ENCODE data around the gene MCC. TPM values are rescaled to one million over a fixed set of nuclear protein-coding genes. Genes with fewer than 3 reads are reported as not detected.

The MCC gene
- total RNA-seq, 1 experiment from 2014 or later = 0.41 TPM

DNA sequence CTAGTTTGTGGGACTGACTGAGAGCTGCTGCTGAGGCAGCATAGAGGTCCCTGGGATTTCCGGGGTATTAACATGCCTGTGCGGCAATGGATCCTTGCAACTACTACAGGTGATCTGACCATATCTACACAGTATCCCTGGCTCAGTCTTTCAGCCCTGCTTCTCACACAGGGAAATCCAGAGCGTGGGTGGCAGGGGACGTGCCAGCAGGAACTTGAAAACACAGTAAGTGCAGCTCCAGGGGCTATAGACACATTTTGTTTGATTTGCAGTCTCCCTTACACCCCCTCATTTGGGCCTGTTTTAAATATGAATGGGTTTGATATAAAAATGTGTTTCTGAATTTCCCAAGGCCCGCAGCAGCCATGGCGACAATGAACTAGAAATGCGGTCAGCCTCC, 302.2 kb downstream of the MCC start:
- no peaks in the 10 kb centered on the region for H3K27me3 ChIP-seq (ENCODE audit: control insufficient read depth, insufficient read depth, low read length)
- no peak overlapping the region for H3K4me3 ChIP-seq (ENCODE audit: low read depth in 2 of 2, low read length in 2 of 2)
- H3K36me3 ChIP-seq (ENCODE audit: control insufficient read depth, insufficient read depth, low read length) = no peaks in the 10 kb centered on the region
- no peak overlapping the region for H3K27ac ChIP-seq (ENCODE audit: low read length)
- H3K9me3 ChIP-seq (ENCODE audit: control insufficient read depth, insufficient read depth, low read depth, low read length) = no peaks in the 10 kb centered on the region
- ATAC-seq (no peak), DNase-seq (ENCODE audit: low read depth, low spot score) (no peak)
- BruUV-seq (replicated peaks) = no TSS peak
- in situ Hi-C loops (cut with HindIII; ENCODE audit: low pct_unique_long_range_greater_than_20kb, low sequenced_read_pairs) (no loop called here), intact Hi-C loops (cut with micrococcal nuclease; ENCODE audit: unreplicated experiment) (no loop called here)
- ChIA-PET POLR2A (no interaction called here), CTCF (no interaction called here)
- H3K4me1 ChIP-seq (ENCODE audit: control insufficient read depth, insufficient read depth, low read length) = no peaks in the 10 kb centered on the region
- no peak for TF ChIP-seq TCF7L2 (IDR thresholded peaks at IDR 0.05; ENCODE audit: low read depth, low read length)
- TF ChIP-seq POLR2AphosphoS5 (IDR thresholded peaks at IDR 0.05; ENCODE audit: low read depth, low read length) = no peak
- TF ChIP-seq, protein P1, sequence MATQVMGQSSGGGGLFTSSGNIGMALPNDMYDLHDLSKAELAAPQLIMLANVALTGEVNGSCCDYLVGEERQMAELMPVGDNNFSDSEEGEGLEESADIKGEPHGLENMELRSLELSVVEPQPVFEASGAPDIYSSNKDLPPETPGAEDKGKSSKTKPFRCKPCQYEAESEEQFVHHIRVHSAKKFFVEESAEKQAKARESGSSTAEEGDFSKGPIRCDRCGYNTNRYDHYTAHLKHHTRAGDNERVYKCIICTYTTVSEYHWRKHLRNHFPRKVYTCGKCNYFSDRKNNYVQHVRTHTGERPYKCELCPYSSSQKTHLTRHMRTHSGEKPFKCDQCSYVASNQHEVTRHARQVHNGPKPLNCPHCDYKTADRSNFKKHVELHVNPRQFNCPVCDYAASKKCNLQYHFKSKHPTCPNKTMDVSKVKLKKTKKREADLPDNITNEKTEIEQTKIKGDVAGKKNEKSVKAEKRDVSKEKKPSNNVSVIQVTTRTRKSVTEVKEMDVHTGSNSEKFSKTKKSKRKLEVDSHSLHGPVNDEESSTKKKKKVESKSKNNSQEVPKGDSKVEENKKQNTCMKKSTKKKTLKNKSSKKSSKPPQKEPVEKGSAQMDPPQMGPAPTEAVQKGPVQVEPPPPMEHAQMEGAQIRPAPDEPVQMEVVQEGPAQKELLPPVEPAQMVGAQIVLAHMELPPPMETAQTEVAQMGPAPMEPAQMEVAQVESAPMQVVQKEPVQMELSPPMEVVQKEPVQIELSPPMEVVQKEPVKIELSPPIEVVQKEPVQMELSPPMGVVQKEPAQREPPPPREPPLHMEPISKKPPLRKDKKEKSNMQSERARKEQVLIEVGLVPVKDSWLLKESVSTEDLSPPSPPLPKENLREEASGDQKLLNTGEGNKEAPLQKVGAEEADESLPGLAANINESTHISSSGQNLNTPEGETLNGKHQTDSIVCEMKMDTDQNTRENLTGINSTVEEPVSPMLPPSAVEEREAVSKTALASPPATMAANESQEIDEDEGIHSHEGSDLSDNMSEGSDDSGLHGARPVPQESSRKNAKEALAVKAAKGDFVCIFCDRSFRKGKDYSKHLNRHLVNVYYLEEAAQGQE (IDR thresholded peaks at IDR 0.05; ENCODE audit: insufficient read depth in 1 of 2, low read depth in 2 of 2, low read length in 1 of 2) = no peak
- TF ChIP-seq, protein P2, sequence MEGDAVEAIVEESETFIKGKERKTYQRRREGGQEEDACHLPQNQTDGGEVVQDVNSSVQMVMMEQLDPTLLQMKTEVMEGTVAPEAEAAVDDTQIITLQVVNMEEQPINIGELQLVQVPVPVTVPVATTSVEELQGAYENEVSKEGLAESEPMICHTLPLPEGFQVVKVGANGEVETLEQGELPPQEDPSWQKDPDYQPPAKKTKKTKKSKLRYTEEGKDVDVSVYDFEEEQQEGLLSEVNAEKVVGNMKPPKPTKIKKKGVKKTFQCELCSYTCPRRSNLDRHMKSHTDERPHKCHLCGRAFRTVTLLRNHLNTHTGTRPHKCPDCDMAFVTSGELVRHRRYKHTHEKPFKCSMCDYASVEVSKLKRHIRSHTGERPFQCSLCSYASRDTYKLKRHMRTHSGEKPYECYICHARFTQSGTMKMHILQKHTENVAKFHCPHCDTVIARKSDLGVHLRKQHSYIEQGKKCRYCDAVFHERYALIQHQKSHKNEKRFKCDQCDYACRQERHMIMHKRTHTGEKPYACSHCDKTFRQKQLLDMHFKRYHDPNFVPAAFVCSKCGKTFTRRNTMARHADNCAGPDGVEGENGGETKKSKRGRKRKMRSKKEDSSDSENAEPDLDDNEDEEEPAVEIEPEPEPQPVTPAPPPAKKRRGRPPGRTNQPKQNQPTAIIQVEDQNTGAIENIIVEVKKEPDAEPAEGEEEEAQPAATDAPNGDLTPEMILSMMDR (IDR thresholded peaks at IDR 0.05) = no peak

DNA sequence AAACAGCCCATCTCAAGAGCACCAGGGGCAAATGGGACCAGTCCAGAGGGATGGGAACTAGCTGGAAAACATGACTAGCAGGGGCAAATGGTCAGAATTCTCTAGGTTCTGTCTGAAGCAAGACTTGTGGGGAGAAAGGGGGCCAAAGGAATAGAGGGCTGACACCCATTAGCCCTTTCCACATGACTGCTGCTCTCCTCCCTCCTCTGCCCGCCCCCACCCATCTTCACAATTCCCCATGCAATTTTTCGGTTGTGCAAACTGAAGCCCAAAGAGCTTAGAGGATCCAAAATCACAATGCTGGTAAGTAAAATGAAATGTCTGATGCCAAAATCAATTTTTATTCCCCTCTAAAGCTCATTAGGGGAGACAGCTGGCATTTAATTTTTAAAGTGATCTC, 304.6 kb downstream of the MCC start:
- ChIA-PET POLR2A (no interaction called here), CTCF (interaction anchor here (0.6 kb wide), 1 partner anchor 9 kb away, joined by 12 read pairs; no protein-coding TSS in a partner anchor)
- TF ChIP-seq POLR2AphosphoS5 (IDR thresholded peaks at IDR 0.05; ENCODE audit: low read depth, low read length) (no peak), TCF7L2 (IDR thresholded peaks at IDR 0.05; ENCODE audit: low read depth, low read length) (no peak), SIN3A (IDR thresholded peaks at IDR 0.05; ENCODE audit: borderline replicate concordance, insufficient read depth, low read depth, low read length) (no peak)
- TF ChIP-seq, protein P2 (IDR thresholded peaks at IDR 0.05) = no peak
- TF ChIP-seq, protein P1 (IDR thresholded peaks at IDR 0.05; ENCODE audit: insufficient read depth in 1 of 2, low read depth in 2 of 2, low read length in 1 of 2) = no peak
- no peak for DNase-seq (ENCODE audit: low read depth, low spot score)
- no peak overlapping the region for H3K27ac ChIP-seq (ENCODE audit: low read length)
- H3K27me3 ChIP-seq (ENCODE audit: control insufficient read depth, insufficient read depth, low read length) = no peaks in the 10 kb centered on the region
- no peaks in the 10 kb centered on the region for H3K4me1 ChIP-seq (ENCODE audit: control insufficient read depth, insufficient read depth, low read length)
- H3K4me3 ChIP-seq (ENCODE audit: low read depth in 2 of 2, low read length in 2 of 2) = no peak overlapping the region
- BruUV-seq (replicated peaks) = no TSS peak
- H3K9me3 ChIP-seq (ENCODE audit: control insufficient read depth, insufficient read depth, low read depth, low read length) = no peaks in the 10 kb centered on the region
- intact Hi-C loops (cut with micrococcal nuclease; ENCODE audit: unreplicated experiment) (no loop called here), in situ Hi-C loops (cut with HindIII; ENCODE audit: low pct_unique_long_range_greater_than_20kb, low sequenced_read_pairs) (no loop called here)
- ATAC-seq = no peak
- H3K36me3 ChIP-seq (ENCODE audit: control insufficient read depth, insufficient read depth, low read length) = no peaks in the 10 kb centered on the region

Measured in Panc1 (cell line).